Peyer's patch (tissue), 4 donors: Measurements from ENCODE around the gene SLC26A11. TPM values are rescaled to one million over a fixed set of nuclear protein-coding genes. Genes with fewer than 3 reads are reported as not detected.
A peak's percentile ranks its signal among the peaks of the same experiment; 100 is the strongest.

Experiments
- DNase-seq, 3 donors: peaks; one replicate each; pipeline ENCODE4 v3.0.0-alpha.2; 2017 to 2019
- H3K27ac ChIP-seq, 4 donors: fragments of 200-600 bp; sonication (generic); one replicate each; pipeline ENCODE4 v1.5.1; 2016 to 2019
- H3K27me3 ChIP-seq, 2 donors: fragments of 200-600 bp; sonication (generic); one replicate each; pipeline ENCODE4 v1.5.1; 2019
- H3K36me3 ChIP-seq, 3 donors: fragments of 200-600 bp; sonication (generic); one replicate each; pipeline ENCODE4 v1.5.1; 2016 to 2019
- H3K4me1 ChIP-seq, 4 donors: fragments of 200-600 bp; sonication (generic); one replicate each; pipeline ENCODE4 v1.5.1; 2016 to 2019
- H3K4me3 ChIP-seq, 4 donors: fragments of 200-600 bp; sonication (generic); 1 replicate in 3 of 4; 2 replicates in 1 of 4; pipeline ENCODE4 v1.5.1; 2016 to 2019; ENCODE audit warnings: mild to moderate bottlenecking in 1 of 4
- H3K9me3 ChIP-seq, 4 donors: fragments of 200-600 bp; sonication (generic); one replicate each; pipeline ENCODE4 v1.5.1; 2016 to 2019; ENCODE audit warnings: mild to moderate bottlenecking in 1 of 4
- POLR2A ChIP-seq, 2 donors: fragments of 450-650 bp; IDR thresholded peaks; one replicate each; pipeline ENCODE4 v1.5.1; 2017; ENCODE audit warnings: antibody characterized with exemption in 2 of 2, mild to moderate bottlenecking in 2 of 2, moderate library complexity in 2 of 2
- total RNA-seq, 4 donors: library from RNA; depleted of rRNA; stranded (reverse); fragments of >200 nt; gene quantifications; one replicate each; pipeline ENCODE4 v1.1.0, GENCODE V29; 2016
- TF ChIP-seq, protein P1 (sequence below), 6 experiments: fragments of 450-650 bp in 4 of 6; fragments of 200-600 bp in 2 of 6; sonication (generic) in 1 of 6; IDR thresholded peaks; one replicate each; pipeline ENCODE4 v1.5.1; 2017 to 2019; ENCODE audit warnings: antibody characterized with exemption in 6 of 6, mild to moderate bottlenecking in 3 of 6, moderate library complexity in 1 of 6

The SLC26A11 gene
- total RNA-seq = 10 to 100 TPM; 28.1 to 42.9 (median 33.1) TPM

- Histone ChIP-seq H3K27me3 (no peaks in the 10 kb centered on the region), H3K36me3 (peaks cover 0 to 25% (median 0%) of the 10 kb centered on the region in 3 donors), H3K4me3 (peak within 1 kb of the TSS; percentile 78 to 95 (median 83)), H3K27ac (peak within 1 kb of the TSS; percentile 84 to 87 (median 86)), H3K4me1 (peaks cover 0 to 24% (median 6%) of the 10 kb centered on the region in 4 donors), H3K9me3 (no peaks in the 10 kb centered on the region)
- DNase-seq = peak; percentile 75 to 91 (median 90)
- TF ChIP-seq, protein P1, sequence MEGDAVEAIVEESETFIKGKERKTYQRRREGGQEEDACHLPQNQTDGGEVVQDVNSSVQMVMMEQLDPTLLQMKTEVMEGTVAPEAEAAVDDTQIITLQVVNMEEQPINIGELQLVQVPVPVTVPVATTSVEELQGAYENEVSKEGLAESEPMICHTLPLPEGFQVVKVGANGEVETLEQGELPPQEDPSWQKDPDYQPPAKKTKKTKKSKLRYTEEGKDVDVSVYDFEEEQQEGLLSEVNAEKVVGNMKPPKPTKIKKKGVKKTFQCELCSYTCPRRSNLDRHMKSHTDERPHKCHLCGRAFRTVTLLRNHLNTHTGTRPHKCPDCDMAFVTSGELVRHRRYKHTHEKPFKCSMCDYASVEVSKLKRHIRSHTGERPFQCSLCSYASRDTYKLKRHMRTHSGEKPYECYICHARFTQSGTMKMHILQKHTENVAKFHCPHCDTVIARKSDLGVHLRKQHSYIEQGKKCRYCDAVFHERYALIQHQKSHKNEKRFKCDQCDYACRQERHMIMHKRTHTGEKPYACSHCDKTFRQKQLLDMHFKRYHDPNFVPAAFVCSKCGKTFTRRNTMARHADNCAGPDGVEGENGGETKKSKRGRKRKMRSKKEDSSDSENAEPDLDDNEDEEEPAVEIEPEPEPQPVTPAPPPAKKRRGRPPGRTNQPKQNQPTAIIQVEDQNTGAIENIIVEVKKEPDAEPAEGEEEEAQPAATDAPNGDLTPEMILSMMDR (IDR thresholded peaks at IDR 0.05) = peak in 1 of 6 experiments; percentile 3
- TF ChIP-seq POLR2A (IDR thresholded peaks at IDR 0.05) = peak; percentile 32 to 63
Measured at GRCh38 chr17:80220054-80220735, at the start of gene SLC26A11, which contains the start of gene SGSH. SLC26A11 (plus strand) TSS chr17:80220427; CDS start chr17:80221561, 1,134 bp downstream. SGSH (minus strand) TSS chr17:80220333; CDS start chr17:80220313, 20 bp downstream.

- no peaks in the 10 kb centered on the region for H3K9me3 ChIP-seq
- no peak overlapping the region for H3K4me3 ChIP-seq
- TF ChIP-seq, protein P1 (IDR thresholded peaks at IDR 0.05) = no peak
- TF ChIP-seq POLR2A (IDR thresholded peaks at IDR 0.05) = no peak
- H3K4me1 ChIP-seq = no peaks in the 10 kb centered on the region
- DNase-seq = no peak
- H3K27ac ChIP-seq = no peak overlapping the region
- no peaks in the 10 kb centered on the region for H3K36me3 ChIP-seq
- no peaks in the 10 kb centered on the region for H3K27me3 ChIP-seq
Measured at GRCh38 chr17:80171681-80172080, 48.5 kb upstream of the SLC26A11 start.

DNA sequence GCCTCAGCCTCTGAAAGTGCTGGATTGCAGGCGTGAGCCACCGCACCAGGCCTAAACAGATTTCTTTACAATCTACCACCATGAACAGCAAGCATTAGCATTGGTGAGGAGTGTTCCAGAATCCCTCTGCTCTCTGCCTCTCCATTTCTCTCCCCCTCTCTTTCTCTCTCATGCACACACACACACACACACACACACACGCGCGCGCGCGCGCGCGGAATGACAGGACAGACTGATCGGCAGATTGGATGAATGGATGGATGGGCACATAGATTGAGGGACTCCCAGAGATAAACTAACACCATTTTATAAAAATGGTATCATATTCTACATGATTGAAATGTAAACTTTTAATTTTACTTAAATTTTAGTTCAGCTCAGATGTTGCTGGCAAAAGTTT lies 47.1 kb upstream of the SLC26A11 start:
- Histone ChIP-seq H3K4me1 (no peaks in the 10 kb centered on the region), H3K9me3 (no peaks in the 10 kb centered on the region), H3K36me3 (no peaks in the 10 kb centered on the region), H3K27me3 (no peaks in the 10 kb centered on the region), H3K27ac (no peak overlapping the region), H3K4me3 (no peak overlapping the region)
- no peak for DNase-seq
- TF ChIP-seq, protein P1 (IDR thresholded peaks at IDR 0.05) = no peak
- TF ChIP-seq POLR2A (IDR thresholded peaks at IDR 0.05) = no peak

DNA sequence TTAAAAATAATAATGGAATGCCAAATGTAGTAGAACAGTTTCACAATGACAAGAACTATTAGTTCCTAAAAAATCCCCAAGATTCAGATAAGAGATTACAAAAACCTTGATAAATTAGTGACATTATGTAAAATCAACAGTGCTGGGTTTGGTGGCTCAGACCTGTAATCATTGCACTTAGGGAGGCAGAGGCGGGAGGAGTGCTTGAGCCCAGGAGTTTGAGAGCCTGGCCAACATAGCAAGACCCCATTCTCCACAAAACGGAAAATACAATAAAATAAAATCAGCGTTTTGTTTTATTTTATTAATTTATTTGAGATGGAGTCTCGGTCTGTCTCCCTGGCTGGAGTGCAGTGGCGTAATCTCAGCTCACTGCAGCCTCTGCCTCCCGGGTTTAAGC lies 46.3 kb upstream of the SLC26A11 start:
- TF ChIP-seq, protein P1 (IDR thresholded peaks at IDR 0.05) = no peak
- no peak for TF ChIP-seq POLR2A (IDR thresholded peaks at IDR 0.05)
- no peak overlapping the region for H3K27ac ChIP-seq
- H3K4me3 ChIP-seq = no peak overlapping the region
- H3K36me3 ChIP-seq = no peaks in the 10 kb centered on the region
- no peaks in the 10 kb centered on the region for H3K27me3 ChIP-seq
- H3K4me1 ChIP-seq = no peaks in the 10 kb centered on the region
- H3K9me3 ChIP-seq = no peaks in the 10 kb centered on the region
- no peak for DNase-seq

DNA sequence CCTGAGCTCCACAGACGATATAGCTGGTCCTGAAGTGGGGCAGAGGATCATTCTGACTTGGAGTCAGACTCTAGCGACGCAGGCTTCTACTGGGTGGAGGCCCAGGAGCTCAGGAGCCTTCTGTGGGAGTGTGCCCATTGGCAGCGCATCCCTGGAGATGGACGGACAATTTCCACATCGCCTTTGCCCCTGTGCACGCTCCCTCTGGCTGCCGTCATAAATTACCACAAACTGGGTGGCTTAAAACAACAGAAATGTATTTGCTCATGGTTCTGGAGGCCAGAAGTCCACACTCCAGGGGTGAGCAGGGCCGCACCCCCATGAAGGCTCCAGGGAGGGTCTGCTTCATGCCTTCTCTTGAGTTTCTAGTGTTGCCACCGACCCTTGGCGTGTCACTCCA lies 43.5 kb upstream of the SLC26A11 start:
- Histone ChIP-seq H3K27ac (no peak overlapping the region), H3K4me3 (no peak overlapping the region), H3K36me3 (no peaks in the 10 kb centered on the region), H3K9me3 (no peaks in the 10 kb centered on the region), H3K4me1 (no peaks in the 10 kb centered on the region), H3K27me3 (no peaks in the 10 kb centered on the region)
- DNase-seq = no peak
- no peak for TF ChIP-seq POLR2A (IDR thresholded peaks at IDR 0.05)
- TF ChIP-seq, protein P1 (IDR thresholded peaks at IDR 0.05) = no peak
